ENCODE data around the gene SLC16A9. TPM values are rescaled to one million over a fixed set of nuclear protein-coding genes. Genes with fewer than 3 reads are reported as not detected.

SLC16A9 gene
- total RNA-seq, 4 donors from 2014 or later: 0.44 to 2.3 (median 1.3) TPM

DNA sequence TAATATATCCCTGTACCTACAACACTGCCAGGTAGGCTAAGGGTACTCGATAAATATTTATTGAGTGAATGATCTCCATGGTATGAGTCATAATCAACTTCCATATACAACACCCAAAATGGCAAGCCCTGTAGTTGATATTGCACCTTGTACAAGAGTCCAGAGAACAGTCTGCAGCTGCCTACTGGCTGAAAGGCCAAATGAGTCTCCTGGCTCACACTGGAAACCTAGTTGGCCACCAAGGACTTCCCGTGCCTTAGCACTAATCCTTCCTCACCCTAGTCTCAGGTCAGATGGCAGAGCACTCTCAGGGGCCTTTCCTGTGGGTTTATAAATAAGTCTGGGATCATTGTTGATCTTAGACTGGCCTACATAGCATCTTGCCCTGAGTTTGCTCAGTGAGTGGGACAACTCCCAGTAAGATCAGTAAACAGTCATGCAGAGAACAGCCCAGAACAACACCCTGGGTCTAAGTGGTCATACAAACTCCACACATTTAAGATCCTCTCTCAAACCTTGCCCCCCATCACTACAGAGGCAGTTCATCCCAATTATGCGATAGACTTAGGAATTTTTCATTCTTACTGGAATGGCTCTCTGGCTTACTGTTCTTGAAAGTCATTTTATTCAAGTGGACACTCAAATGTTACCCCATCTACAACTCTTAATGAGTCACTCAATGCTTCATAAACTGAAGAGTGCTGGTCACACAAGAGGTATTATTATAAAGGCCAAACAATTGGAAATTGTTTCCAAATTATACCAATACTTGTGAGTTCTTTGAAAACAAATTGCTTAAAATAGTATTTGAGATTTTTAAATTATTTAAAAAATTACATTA lies 14.7 kb upstream of the SLC16A9 start:
- Histone ChIP-seq H3K36me3 (no peaks in the 10 kb centered on the region), H3K27ac (no peak overlapping the region), H3K27me3 (no peaks in the 10 kb centered on the region), H3K4me3 (no peak overlapping the region), H3K9me3 (no peaks in the 10 kb centered on the region), H3K4me1 (no peaks in the 10 kb centered on the region)
- TF ChIP-seq EP300 (IDR thresholded peaks at IDR 0.05): no peak
- no peak for TF ChIP-seq POLR2A (IDR thresholded peaks at IDR 0.05)
- TF ChIP-seq, protein P1, sequence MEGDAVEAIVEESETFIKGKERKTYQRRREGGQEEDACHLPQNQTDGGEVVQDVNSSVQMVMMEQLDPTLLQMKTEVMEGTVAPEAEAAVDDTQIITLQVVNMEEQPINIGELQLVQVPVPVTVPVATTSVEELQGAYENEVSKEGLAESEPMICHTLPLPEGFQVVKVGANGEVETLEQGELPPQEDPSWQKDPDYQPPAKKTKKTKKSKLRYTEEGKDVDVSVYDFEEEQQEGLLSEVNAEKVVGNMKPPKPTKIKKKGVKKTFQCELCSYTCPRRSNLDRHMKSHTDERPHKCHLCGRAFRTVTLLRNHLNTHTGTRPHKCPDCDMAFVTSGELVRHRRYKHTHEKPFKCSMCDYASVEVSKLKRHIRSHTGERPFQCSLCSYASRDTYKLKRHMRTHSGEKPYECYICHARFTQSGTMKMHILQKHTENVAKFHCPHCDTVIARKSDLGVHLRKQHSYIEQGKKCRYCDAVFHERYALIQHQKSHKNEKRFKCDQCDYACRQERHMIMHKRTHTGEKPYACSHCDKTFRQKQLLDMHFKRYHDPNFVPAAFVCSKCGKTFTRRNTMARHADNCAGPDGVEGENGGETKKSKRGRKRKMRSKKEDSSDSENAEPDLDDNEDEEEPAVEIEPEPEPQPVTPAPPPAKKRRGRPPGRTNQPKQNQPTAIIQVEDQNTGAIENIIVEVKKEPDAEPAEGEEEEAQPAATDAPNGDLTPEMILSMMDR (IDR thresholded peaks at IDR 0.05): no peak
- WGBS, 2 donors: 84 to 85% methylated on average over 3 of the region's 3 CpGs
- no peak for DNase-seq (ENCODE audit: low spot score in 2 of 2)

DNA sequence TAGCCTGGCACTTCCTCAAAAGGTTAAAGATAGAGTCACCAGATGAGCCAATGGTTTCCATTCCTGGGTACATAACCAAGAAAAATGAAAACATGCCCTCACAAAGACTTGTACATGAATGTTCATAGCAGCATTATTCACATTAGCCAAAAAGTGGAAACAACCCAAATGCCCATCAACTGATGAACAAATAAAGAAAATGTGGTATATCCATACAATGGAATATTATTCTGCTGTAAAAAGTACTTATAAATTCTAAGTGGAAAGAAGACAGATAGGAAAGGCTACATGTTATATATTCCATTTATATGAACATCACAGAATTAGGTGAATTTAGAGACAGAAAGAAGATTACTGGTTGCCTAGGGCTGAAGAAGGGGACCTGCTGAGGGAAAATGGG lies 10.7 kb upstream of the SLC16A9 start:
- no peak for TF ChIP-seq POLR2A (IDR thresholded peaks at IDR 0.05)
- TF ChIP-seq, protein P1 (IDR thresholded peaks at IDR 0.05): no peak
- no peak for TF ChIP-seq EP300 (IDR thresholded peaks at IDR 0.05)

DNA sequence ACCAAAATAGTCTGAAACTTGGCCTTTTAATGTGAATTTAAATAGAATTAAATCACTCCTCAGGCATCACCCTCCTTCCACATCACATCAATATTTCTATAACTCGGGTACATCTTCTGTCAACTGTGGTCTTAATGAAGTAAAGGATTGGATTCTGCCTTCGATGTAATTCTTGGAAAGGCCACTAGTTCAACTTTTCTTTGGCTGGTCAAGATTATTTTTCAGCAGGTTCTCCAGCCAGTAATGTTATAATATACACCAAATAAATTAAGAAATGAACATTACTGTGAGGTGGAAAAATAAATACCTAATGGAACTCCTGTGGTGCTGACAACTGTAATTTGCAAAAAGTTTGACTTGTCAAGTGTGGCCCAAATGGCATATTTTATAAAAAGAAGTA lies 9.7 kb upstream of the SLC16A9 start:
- Histone ChIP-seq H3K4me1 (no peaks in the 10 kb centered on the region), H3K27me3 (no peaks in the 10 kb centered on the region), H3K36me3 (no peaks in the 10 kb centered on the region), H3K27ac (no peak overlapping the region), H3K9me3 (no peaks in the 10 kb centered on the region), H3K4me3 (no peak overlapping the region)
- TF ChIP-seq, protein P1 (IDR thresholded peaks at IDR 0.05): no peak
- TF ChIP-seq EP300 (IDR thresholded peaks at IDR 0.05) (no peak), POLR2A (IDR thresholded peaks at IDR 0.05) (no peak)
- no peak for DNase-seq (ENCODE audit: low spot score in 2 of 2)
- 76% methylated on average over 2 of the region's 2 CpGs for WGBS, 2 donors

More for the DNA sequence above, 10.7 kb upstream of the SLC16A9 start:
- no peaks in the 10 kb centered on the region for H3K36me3 ChIP-seq
- no peak overlapping the region for H3K27ac ChIP-seq
- no peak overlapping the region for H3K4me3 ChIP-seq
- no peaks in the 10 kb centered on the region for H3K27me3 ChIP-seq
- DNase-seq (ENCODE audit: low spot score in 2 of 2): no peak
- no peaks in the 10 kb centered on the region for H3K9me3 ChIP-seq
- no peaks in the 10 kb centered on the region for H3K4me1 ChIP-seq

DNA sequence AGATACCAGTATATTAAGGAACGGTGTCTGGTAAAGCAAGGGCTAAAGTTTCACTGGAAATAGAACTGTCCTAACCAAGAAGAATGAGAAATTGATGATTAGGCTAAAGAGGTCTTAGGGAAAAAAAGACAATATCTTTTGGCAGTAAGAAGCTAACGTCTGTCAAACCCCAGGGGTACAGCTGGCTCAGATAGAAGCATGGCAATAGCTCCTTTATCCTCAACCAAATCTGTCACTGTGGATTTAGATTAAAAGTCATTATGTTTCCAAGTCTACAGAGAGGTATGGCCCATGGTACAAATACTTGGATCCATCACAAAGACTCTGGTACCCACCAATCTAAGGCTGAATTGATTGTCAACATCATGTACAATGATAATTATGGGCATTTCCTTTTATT lies 8.6 kb upstream of the SLC16A9 start:
- TF ChIP-seq, protein P1 (IDR thresholded peaks at IDR 0.05): no peak
- TF ChIP-seq EP300 (IDR thresholded peaks at IDR 0.05): no peak
- TF ChIP-seq POLR2A (IDR thresholded peaks at IDR 0.05): no peak

DNA sequence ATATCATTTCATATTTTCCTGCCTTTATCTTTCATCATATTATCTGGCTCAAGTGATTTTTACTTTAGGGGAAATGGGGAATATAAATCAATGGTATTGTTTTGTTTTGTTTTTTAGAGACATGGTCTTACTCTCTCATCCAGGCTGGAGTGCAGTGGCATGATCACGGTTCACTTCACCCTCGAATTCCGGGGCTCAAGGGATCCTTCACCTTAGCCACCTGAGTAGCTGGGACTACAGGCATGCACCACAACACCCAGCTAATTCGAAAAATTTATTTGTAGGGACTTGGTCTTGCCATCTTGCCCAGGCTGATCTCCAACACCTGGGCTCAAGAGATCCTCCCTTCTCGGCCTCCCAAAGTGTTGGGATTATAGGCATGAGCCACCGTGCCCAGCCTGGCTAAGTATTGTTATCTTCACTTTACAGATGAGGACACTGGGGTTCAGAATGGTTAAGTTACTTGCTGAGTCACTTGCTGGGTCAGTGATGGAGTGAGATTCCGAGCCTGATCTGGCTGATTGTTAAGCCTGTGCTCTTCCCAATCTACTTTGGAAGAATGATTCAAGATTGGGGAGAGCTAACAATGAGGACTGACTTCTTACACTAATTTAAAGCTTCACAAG lies 3.7 kb upstream of the SLC16A9 start:
- H3K36me3 ChIP-seq: no peaks in the 10 kb centered on the region
- 88 to 89% methylated on average over 7 of the region's 7 CpGs for WGBS, 2 donors
- no peak overlapping the region for H3K4me3 ChIP-seq
- peaks cover 0 to 17% (median 9%) of the 10 kb centered on the region in 4 donors for H3K4me1 ChIP-seq
- H3K27me3 ChIP-seq: peaks cover 0 to 9% of the 10 kb centered on the region in 2 donors
- no peak for DNase-seq (ENCODE audit: low spot score in 2 of 2)
- no peaks in the 10 kb centered on the region for H3K9me3 ChIP-seq
- TF ChIP-seq POLR2A (IDR thresholded peaks at IDR 0.05) (no peak), EP300 (IDR thresholded peaks at IDR 0.05) (no peak)
- TF ChIP-seq, protein P1 (IDR thresholded peaks at IDR 0.05): no peak
- no peak overlapping the region for H3K27ac ChIP-seq

More for the DNA sequence above, 8.6 kb upstream of the SLC16A9 start:
- Histone ChIP-seq H3K36me3 (no peaks in the 10 kb centered on the region), H3K27ac (no peak overlapping the region), H3K9me3 (no peaks in the 10 kb centered on the region), H3K4me1 (no peaks in the 10 kb centered on the region), H3K27me3 (no peaks in the 10 kb centered on the region), H3K4me3 (no peak overlapping the region)
- DNase-seq (ENCODE audit: low spot score in 2 of 2): no peak
- 70 to 78% methylated on average over 2 of the region's 2 CpGs for WGBS, 2 donors
